Liver (tissue), 9 donors: Measurements from ENCODE around the gene CLIC3. TPM values are rescaled to one million over a fixed set of nuclear protein-coding genes. Genes with fewer than 3 reads are reported as not detected.

Experiments used
- DNase-seq: peaks from one replicate; pipeline ENCODE4 v3.0.0-alpha.2; 2017; ENCODE audit warnings: low spot score
- H3K27ac ChIP-seq, 2 donors: one replicate each; pipeline ENCODE4 v1.7.0; 2013; ENCODE audit warnings: inconsistent platforms in 2 of 2, low read length in 2 of 2, control low read depth in 1 of 2, low read depth in 1 of 2, mild to moderate bottlenecking in 1 of 2
- H3K27me3 ChIP-seq, 4 donors: one replicate each; pipeline versions ENCODE4 v1.6.1 to v1.7.0; 2013; ENCODE audit warnings: low read length in 3 of 4, inconsistent platforms in 1 of 4, mild to moderate bottlenecking in 1 of 4, moderate library complexity in 1 of 4; ENCODE audit not compliant: control insufficient read depth in 4 of 4, insufficient read depth in 4 of 4
- H3K36me3 ChIP-seq, 4 donors: one replicate each; pipeline versions ENCODE4 v1.6.1 to v1.7.0; 2013; ENCODE audit warnings: low read length in 3 of 4, mild to moderate bottlenecking in 3 of 4, low read depth in 1 of 4, moderate library complexity in 1 of 4; ENCODE audit not compliant: control insufficient read depth in 4 of 4, insufficient read depth in 3 of 4
- H3K4me1 ChIP-seq, 4 donors: one replicate each; pipeline versions ENCODE4 v1.6.1 to v1.7.0; 2013; ENCODE audit warnings: low read length in 3 of 4, mild to moderate bottlenecking in 3 of 4, moderate library complexity in 1 of 4; ENCODE audit not compliant: control insufficient read depth in 4 of 4, insufficient read depth in 4 of 4
- H3K4me3 ChIP-seq, 3 donors: one replicate each; pipeline versions ENCODE4 v1.6.1 to v1.7.0; 2013; ENCODE audit warnings: low read length in 3 of 3, control low read depth in 1 of 3, low read depth in 1 of 3, mild to moderate bottlenecking in 1 of 3
- H3K9ac ChIP-seq, 2 donors: one replicate each; pipeline ENCODE4 v1.7.0; 2013; ENCODE audit warnings: low read length in 2 of 2, mild to moderate bottlenecking in 2 of 2, moderate library complexity in 2 of 2, control low read depth in 1 of 2, low read depth in 1 of 2
- H3K9me3 ChIP-seq, 4 donors: one replicate each; pipeline versions ENCODE4 v1.6.1 to v1.7.0; 2013; ENCODE audit warnings: low read length in 3 of 4; ENCODE audit not compliant: control insufficient read depth in 4 of 4
- ATF3 ChIP-seq: IDR thresholded peaks from 2 replicates; pipeline ENCODE4 v1.6.1; 2016; ENCODE audit warnings: antibody characterized with exemption
- EGR1 ChIP-seq, 2 donors: IDR thresholded peaks; 2 replicates each; pipeline ENCODE4 v1.6.1; 2016 to 2018; ENCODE audit warnings: antibody characterized with exemption in 2 of 2, low read depth in 2 of 2
- FOXA2 ChIP-seq: IDR thresholded peaks from 2 replicates; pipeline ENCODE4 v1.6.1; 2016; ENCODE audit warnings: antibody characterized with exemption
- GABPA ChIP-seq, 2 donors: IDR thresholded peaks in 1 of 2; conservative IDR thresholded peaks in 1 of 2; 2 replicates each; pipeline ENCODE4 v1.6.1; 2016; ENCODE audit warnings: antibody characterized with exemption in 2 of 2, mild to moderate bottlenecking in 1 of 2, moderate library complexity in 1 of 2
- HNF4A ChIP-seq, 2 donors: conservative IDR thresholded peaks; 2 replicates each; pipeline ENCODE4 v1.6.1; 2016; ENCODE audit warnings: antibody characterized with exemption in 2 of 2, mild to moderate bottlenecking in 2 of 2
- JUND ChIP-seq, 2 donors: IDR thresholded peaks; 2 replicates each; pipeline ENCODE4 v1.6.1; 2016; ENCODE audit warnings: antibody characterized with exemption in 2 of 2
- MAX ChIP-seq: IDR thresholded peaks from 2 replicates; pipeline ENCODE4 v1.6.1; 2016; ENCODE audit warnings: antibody characterized with exemption
- NR2F2 ChIP-seq: IDR thresholded peaks from 2 replicates; pipeline ENCODE4 v1.6.1; 2016; ENCODE audit warnings: antibody characterized with exemption
- RAD21 ChIP-seq, 2 donors: IDR thresholded peaks; 2 replicates each; pipeline ENCODE4 v1.6.1; 2016; ENCODE audit warnings: antibody characterized with exemption in 2 of 2, mild to moderate bottlenecking in 2 of 2
- RXRA ChIP-seq, 2 donors: IDR thresholded peaks; 2 replicates each; pipeline ENCODE4 v1.6.1; 2017 to 2018; ENCODE audit warnings: antibody characterized with exemption in 2 of 2, mild to moderate bottlenecking in 1 of 2
- SP1 ChIP-seq: IDR thresholded peaks from 2 replicates; pipeline ENCODE4 v1.6.1; 2018; ENCODE audit warnings: antibody characterized with exemption, mild to moderate bottlenecking
- YY1 ChIP-seq: IDR thresholded peaks from 2 replicates; pipeline ENCODE4 v1.6.1; 2016; ENCODE audit warnings: antibody characterized with exemption, mild to moderate bottlenecking
- ZBTB33 ChIP-seq: IDR thresholded peaks from 2 replicates; pipeline ENCODE4 v1.6.1; 2016; ENCODE audit warnings: antibody characterized with exemption
- WGBS: extraction: QIAGEN DNeasy Blood & Tissue Kit; methylation state at CpG from one replicate; pipeline ENCODE4 v1.1.7; 2013; 5-methylcytosine and 5-hydroxymethylcytosine counted together
- polyA plus RNA-seq, 2 donors: library from polyadenylated mRNA; stranded (reverse) in 1 of 2; unstranded in 1 of 2; fragments of 200-250 nt in 1 of 2; fragments of >200 nt in 1 of 2; fragmentation: Nextera tagmentation in 1 of 2; extraction: Ambion mirVana in 1 of 2; gene quantifications; one replicate each; pipeline versions ENCODE4 v1.2.1 to v1.2.3, GENCODE V29; 2013 to 2015
- total RNA-seq, 2 donors: library from RNA; depleted of rRNA; stranded (reverse); fragments of >200 nt; gene quantifications; one replicate each; pipeline ENCODE4 v1.2.3, GENCODE V29; 2014
- TF ChIP-seq, protein P1 (sequence below): fragments of 150-350 bp; IDR thresholded peaks from 2 replicates; pipeline ENCODE4 v1.5.1; 2017; ENCODE audit warnings: improper control_type of control experiment, low read depth, low read length; ENCODE audit not compliant: missing input control
- TF ChIP-seq, protein P2 (sequence below): IDR thresholded peaks from 2 replicates; pipeline ENCODE4 v1.6.1; 2016; ENCODE audit warnings: antibody characterized with exemption, mild to moderate bottlenecking
- donor health status: healthy.
- donor health status: healthy.
- donor health status: healthy.
- donor health status: healthy.
- donor health status: healthy.

Gene CLIC3
- total and polyA plus RNA-seq, 4 donors, result 0.33 to 0.83 (median 0.40) TPM

DNA sequence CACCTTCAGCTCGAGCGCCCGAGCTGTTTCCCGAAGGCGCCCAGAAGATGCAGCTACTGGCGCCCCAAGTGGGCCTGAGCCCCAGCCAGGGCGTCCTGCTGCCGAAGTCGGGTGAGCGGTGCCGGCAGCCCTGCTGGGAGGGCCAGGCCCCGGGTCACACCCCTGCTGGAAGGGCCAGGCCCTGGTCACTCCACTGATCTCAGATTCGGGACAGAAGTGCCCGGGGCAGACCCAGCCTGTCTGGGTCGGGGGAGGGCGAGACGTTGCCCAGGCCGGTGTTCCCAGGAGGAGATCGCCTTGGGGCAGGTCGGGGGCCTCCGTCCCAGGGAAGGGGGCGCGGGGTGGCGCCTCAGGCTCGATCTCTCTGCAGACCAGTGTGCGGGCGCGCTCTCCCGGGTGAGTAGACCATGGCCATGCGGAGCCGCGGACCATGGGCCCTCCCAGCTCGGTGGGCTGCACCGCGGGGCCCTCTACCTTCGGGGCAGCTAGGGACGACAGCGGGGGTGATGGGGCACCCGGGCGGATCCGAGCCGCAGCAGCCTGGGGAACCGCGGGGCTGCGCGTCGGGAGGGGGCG, 11.3 kb downstream of the CLIC3 start:
- H3K27me3 ChIP-seq, result peaks cover 0 to 6% (median under 1%) of the 10 kb centered on the region in 4 donors
- H3K36me3 ChIP-seq, result no peaks in the 10 kb centered on the region
- no peak overlapping the region for H3K9ac ChIP-seq
- no peak overlapping the region for H3K4me3 ChIP-seq
- H3K27ac ChIP-seq, result no peak overlapping the region
- no peaks in the 10 kb centered on the region for H3K9me3 ChIP-seq
- WGBS, result 17% methylated on average over 48 of the region's 48 CpGs
- no peak for TF ChIP-seq YY1
- no peak for TF ChIP-seq FOXA2
- DNase-seq, result no peak
- H3K4me1 ChIP-seq, result peaks cover 0 to 4% (median 1%) of the 10 kb centered on the region in 4 donors

- Histone ChIP-seq H3K27ac (no peak overlapping the region), H3K4me1 (peaks cover 0 to 4% (median 1%) of the 10 kb centered on the region in 4 donors), H3K9me3 (no peaks in the 10 kb centered on the region), H3K4me3 (no peak overlapping the region), H3K9ac (no peak overlapping the region), H3K36me3 (no peaks in the 10 kb centered on the region), H3K27me3 (peaks cover 0 to 6% (median under 1%) of the 10 kb centered on the region in 4 donors)
- WGBS, result 57% methylated on average over 29 of the region's 29 CpGs
- TF ChIP-seq, protein P1, sequence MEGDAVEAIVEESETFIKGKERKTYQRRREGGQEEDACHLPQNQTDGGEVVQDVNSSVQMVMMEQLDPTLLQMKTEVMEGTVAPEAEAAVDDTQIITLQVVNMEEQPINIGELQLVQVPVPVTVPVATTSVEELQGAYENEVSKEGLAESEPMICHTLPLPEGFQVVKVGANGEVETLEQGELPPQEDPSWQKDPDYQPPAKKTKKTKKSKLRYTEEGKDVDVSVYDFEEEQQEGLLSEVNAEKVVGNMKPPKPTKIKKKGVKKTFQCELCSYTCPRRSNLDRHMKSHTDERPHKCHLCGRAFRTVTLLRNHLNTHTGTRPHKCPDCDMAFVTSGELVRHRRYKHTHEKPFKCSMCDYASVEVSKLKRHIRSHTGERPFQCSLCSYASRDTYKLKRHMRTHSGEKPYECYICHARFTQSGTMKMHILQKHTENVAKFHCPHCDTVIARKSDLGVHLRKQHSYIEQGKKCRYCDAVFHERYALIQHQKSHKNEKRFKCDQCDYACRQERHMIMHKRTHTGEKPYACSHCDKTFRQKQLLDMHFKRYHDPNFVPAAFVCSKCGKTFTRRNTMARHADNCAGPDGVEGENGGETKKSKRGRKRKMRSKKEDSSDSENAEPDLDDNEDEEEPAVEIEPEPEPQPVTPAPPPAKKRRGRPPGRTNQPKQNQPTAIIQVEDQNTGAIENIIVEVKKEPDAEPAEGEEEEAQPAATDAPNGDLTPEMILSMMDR, result no peak
- TF ChIP-seq FOXA2, result no peak
- no peak for TF ChIP-seq RAD21 (IDR thresholded peaks at IDR 0.05)
- TF ChIP-seq JUND (IDR thresholded peaks at IDR 0.05), result no peak
- TF ChIP-seq ATF3, result no peak
- no peak for DNase-seq
Measured at GRCh38 chr9:136984464-136985026, 11.8 kb downstream of the CLIC3 start.

GRCh38 chr9:136983656-136984314, 12.6 kb downstream of the CLIC3 start:
- 89% methylated on average over 11 of the region's 11 CpGs for WGBS
- no peak for DNase-seq
- Histone ChIP-seq H3K9ac (no peak overlapping the region), H3K27me3 (peaks cover 0 to 6% (median under 1%) of the 10 kb centered on the region in 4 donors), H3K9me3 (no peaks in the 10 kb centered on the region), H3K4me1 (peaks cover 0 to 4% (median 1%) of the 10 kb centered on the region in 4 donors), H3K4me3 (no peak overlapping the region), H3K36me3 (no peaks in the 10 kb centered on the region), H3K27ac (no peak overlapping the region)
- TF ChIP-seq RXRA (IDR thresholded peaks at IDR 0.05) (no peak), JUND (IDR thresholded peaks at IDR 0.05) (no peak), NR2F2 (no peak), ATF3 (no peak), GABPA (IDR thresholded peaks at IDR 0.05 in 1 of 2, conservative IDR thresholded peaks at IDR 0.05 in 1 of 2) (no peak), SP1 (no peak), HNF4A (conservative IDR thresholded peaks at IDR 0.05) (no peak), EGR1 (IDR thresholded peaks at IDR 0.05; ENCODE audit: low read depth in 2 of 2) (no peak), ZBTB33 (no peak), FOXA2 (no peak), MAX (no peak), RAD21 (IDR thresholded peaks at IDR 0.05) (no peak), YY1 (no peak)
- TF ChIP-seq, protein P2, sequence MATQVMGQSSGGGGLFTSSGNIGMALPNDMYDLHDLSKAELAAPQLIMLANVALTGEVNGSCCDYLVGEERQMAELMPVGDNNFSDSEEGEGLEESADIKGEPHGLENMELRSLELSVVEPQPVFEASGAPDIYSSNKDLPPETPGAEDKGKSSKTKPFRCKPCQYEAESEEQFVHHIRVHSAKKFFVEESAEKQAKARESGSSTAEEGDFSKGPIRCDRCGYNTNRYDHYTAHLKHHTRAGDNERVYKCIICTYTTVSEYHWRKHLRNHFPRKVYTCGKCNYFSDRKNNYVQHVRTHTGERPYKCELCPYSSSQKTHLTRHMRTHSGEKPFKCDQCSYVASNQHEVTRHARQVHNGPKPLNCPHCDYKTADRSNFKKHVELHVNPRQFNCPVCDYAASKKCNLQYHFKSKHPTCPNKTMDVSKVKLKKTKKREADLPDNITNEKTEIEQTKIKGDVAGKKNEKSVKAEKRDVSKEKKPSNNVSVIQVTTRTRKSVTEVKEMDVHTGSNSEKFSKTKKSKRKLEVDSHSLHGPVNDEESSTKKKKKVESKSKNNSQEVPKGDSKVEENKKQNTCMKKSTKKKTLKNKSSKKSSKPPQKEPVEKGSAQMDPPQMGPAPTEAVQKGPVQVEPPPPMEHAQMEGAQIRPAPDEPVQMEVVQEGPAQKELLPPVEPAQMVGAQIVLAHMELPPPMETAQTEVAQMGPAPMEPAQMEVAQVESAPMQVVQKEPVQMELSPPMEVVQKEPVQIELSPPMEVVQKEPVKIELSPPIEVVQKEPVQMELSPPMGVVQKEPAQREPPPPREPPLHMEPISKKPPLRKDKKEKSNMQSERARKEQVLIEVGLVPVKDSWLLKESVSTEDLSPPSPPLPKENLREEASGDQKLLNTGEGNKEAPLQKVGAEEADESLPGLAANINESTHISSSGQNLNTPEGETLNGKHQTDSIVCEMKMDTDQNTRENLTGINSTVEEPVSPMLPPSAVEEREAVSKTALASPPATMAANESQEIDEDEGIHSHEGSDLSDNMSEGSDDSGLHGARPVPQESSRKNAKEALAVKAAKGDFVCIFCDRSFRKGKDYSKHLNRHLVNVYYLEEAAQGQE, result no peak
